SK-N-SH (cell line): ENCODE data around the gene COL4A6. TPM values are rescaled to one million over a fixed set of nuclear protein-coding genes. Genes with fewer than 3 reads are reported as not detected.

Source experiments
- CTCF ChIA-PET: fragments of 300-600, 350-600 bp; formaldehyde crosslinking; extraction: SDS; loops from one replicate; lab custom pipeline; 2021; lab: Yijun Ruan, JAX
- POLR2A ChIA-PET: fragments of 350-600 bp; sonication (Branson Sonifier 250); formaldehyde crosslinking; extraction: SDS; loops from one replicate; lab custom pipeline; 2020; ENCODE audit warnings: antibody characterized with exemption, inconsistent platforms; lab: Yijun Ruan, JAX
- DNase-seq: peaks from one replicate; pipeline ENCODE4 v3.0.0; 2012
- H2AFZ ChIP-seq: fragments of 200-600 bp; sonication (generic); 2 replicates; pipeline ENCODE4 v1.8.1; 2016; ENCODE audit warnings: antibody characterized with exemption, mild to moderate bottlenecking, low read depth
- H3F3A ChIP-seq: fragments of 200-600 bp; sonication (generic); replicated peaks from 2 replicates; pipeline ENCODE3; 2016; ENCODE audit warnings: antibody characterized with exemption, mild to moderate bottlenecking; ENCODE audit not compliant: insufficient read depth
- H3K27ac ChIP-seq, 2 experiments: fragments of 200-500 bp in 1 of 2; fragments of 200-600 bp in 1 of 2; sonication (Bioruptor generic) in 1 of 2; sonication (generic), shearing (Covaris generic) in 1 of 2; 2 replicates each; pipeline versions ENCODE4 v1.5.1 to v1.6.1; 2014 to 2016; ENCODE audit warnings: low read depth in 2 of 2, inconsistent platforms in 1 of 2, low read length in 1 of 2, mild to moderate bottlenecking in 1 of 2, mixed read lengths in 1 of 2
- H3K27me3 ChIP-seq: fragments of 200-600 bp; sonication (generic), shearing (Covaris generic); 2 replicates; pipeline ENCODE4 v1.6.1; 2016; ENCODE audit warnings: mixed run types; ENCODE audit not compliant: insufficient read depth
- H3K36me3 ChIP-seq, 2 experiments: fragments of 200-500 bp in 1 of 2; fragments of 200-600 bp in 1 of 2; sonication (Bioruptor generic) in 1 of 2; sonication (generic) in 1 of 2; replicated peaks in 1 of 2; 2 replicates each; pipeline versions ENCODE3 to v1.5.1; 2014 to 2016; ENCODE audit warnings: low read length in 1 of 2, mild to moderate bottlenecking in 1 of 2; ENCODE audit not compliant: insufficient read depth in 2 of 2, control insufficient read depth in 1 of 2
- H3K4me1 ChIP-seq, 2 experiments: fragments of 200-500 bp in 1 of 2; fragments of 200-600 bp in 1 of 2; sonication (Bioruptor generic) in 1 of 2; sonication (generic), shearing (Covaris generic) in 1 of 2; 2 replicates each; pipeline versions ENCODE4 v1.5.1 to v1.6.1; 2014 to 2016; ENCODE audit warnings: low read depth in 1 of 2, low read length in 1 of 2, mixed run types in 1 of 2; ENCODE audit not compliant: insufficient read depth in 2 of 2, control insufficient read depth in 1 of 2
- H3K4me2 ChIP-seq: fragments of 200-600 bp; sonication (generic), shearing (Covaris generic); 2 replicates; pipeline ENCODE4 v1.6.1; 2017; ENCODE audit warnings: mixed run types
- H3K4me3 ChIP-seq, 2 experiments: fragments of 200-500 bp in 1 of 2; fragments of 200-600 bp in 1 of 2; sonication (Bioruptor generic) in 1 of 2; sonication (generic), shearing (Covaris generic) in 1 of 2; 2 replicates each; pipeline versions ENCODE4 v1.5.1 to v1.8.1; 2014 to 2016; ENCODE audit warnings: low read depth in 2 of 2, inconsistent platforms in 1 of 2, low read length in 1 of 2, mild to moderate bottlenecking in 1 of 2, mixed read lengths in 1 of 2, moderate library complexity in 1 of 2
- H3K79me2 ChIP-seq: fragments of 200-600 bp; sonication (generic); 2 replicates; pipeline ENCODE4 v1.8.1; 2017; ENCODE audit warnings: mild to moderate bottlenecking; ENCODE audit not compliant: insufficient read depth
- H3K9ac ChIP-seq: fragments of 200-600 bp; sonication (generic); 2 replicates; pipeline ENCODE4 v1.6.1; 2017; ENCODE audit warnings: mixed run types
- H3K9me2 ChIP-seq: fragments of 200-600 bp; sonication (generic); 2 replicates; pipeline ENCODE4 v1.6.1; 2017; ENCODE audit warnings: mixed run types
- H3K9me3 ChIP-seq: fragments of 200-600 bp; sonication (generic); 2 replicates; pipeline ENCODE4 v1.6.1; 2017; ENCODE audit warnings: mixed run types, mild to moderate bottlenecking, moderate library complexity
- H4K20me1 ChIP-seq: fragments of 200-600 bp; sonication (generic); 2 replicates; pipeline ENCODE4 v1.6.1; 2017; ENCODE audit warnings: mild to moderate bottlenecking, mixed run types; ENCODE audit not compliant: insufficient read depth
- CHD2 ChIP-seq: fragments of 150-350 bp; IDR thresholded peaks from 2 replicates; pipeline ENCODE4 v1.6.1; 2018; ENCODE audit warnings: low read length; ENCODE audit not compliant: partially characterized antibody
- EP300 ChIP-seq, 2 experiments: IDR thresholded peaks; 2 replicates each; pipeline versions ENCODE4 v1.4.0 to v1.6.1; 2012; ENCODE audit warnings: borderline replicate concordance in 1 of 2, low read depth in 1 of 2, low read length in 1 of 2
- FOSL2 ChIP-seq: IDR thresholded peaks from 2 replicates; pipeline ENCODE4 v1.4.0; 2012; ENCODE audit warnings: low read depth, mild to moderate bottlenecking, moderate library complexity, borderline replicate concordance
- FOXM1 ChIP-seq: IDR thresholded peaks from 2 replicates; pipeline ENCODE4 v1.4.0; 2012; ENCODE audit warnings: low read depth, mild to moderate bottlenecking
- MEF2A ChIP-seq: IDR thresholded peaks from 2 replicates; pipeline ENCODE4 v1.4.0; 2012; ENCODE audit warnings: low read depth, borderline replicate concordance
- MXI1 ChIP-seq: IDR thresholded peaks from 2 replicates; pipeline ENCODE4 v1.6.1; 2012; ENCODE audit warnings: mild to moderate bottlenecking, low read depth, low read length, improper control_type of control experiment
- NFIC ChIP-seq: IDR thresholded peaks from 2 replicates; pipeline ENCODE4 v1.4.0; 2012; ENCODE audit warnings: borderline replicate concordance
- NRF1 ChIP-seq: IDR thresholded peaks from 2 replicates; pipeline ENCODE4 v1.6.1; 2012; ENCODE audit warnings: low read depth, mild to moderate bottlenecking, low read length
- POLR2AphosphoS5 ChIP-seq: IDR thresholded peaks from 2 replicates; pipeline ENCODE4 v1.6.1; 2012; ENCODE audit warnings: low read depth, low read length
- RAD21 ChIP-seq: IDR thresholded peaks from 2 replicates; pipeline ENCODE4 v1.6.1; 2012; ENCODE audit warnings: mild to moderate bottlenecking, low read length
- RCOR1 ChIP-seq: fragments of 150-350 bp; IDR thresholded peaks from 2 replicates; pipeline ENCODE4 v1.6.1; 2017; ENCODE audit warnings: antibody characterized with exemption, low read length
- RFX5 ChIP-seq: IDR thresholded peaks from 2 replicates; pipeline ENCODE4 v1.6.1; 2012; ENCODE audit warnings: mild to moderate bottlenecking, improper control_type of control experiment, low read length
- RXRA ChIP-seq: IDR thresholded peaks from 2 replicates; pipeline ENCODE4 v1.4.0; 2012; ENCODE audit warnings: low read depth, mild to moderate bottlenecking, borderline replicate concordance
- SMC3 ChIP-seq: IDR thresholded peaks from 2 replicates; pipeline ENCODE4 v1.6.1; 2012; ENCODE audit warnings: low read depth, low read length, improper control_type of control experiment
- TCF12 ChIP-seq: IDR thresholded peaks from 2 replicates; pipeline ENCODE4 v1.4.0; 2012
- TEAD4 ChIP-seq: IDR thresholded peaks from 2 replicates; pipeline ENCODE4 v1.4.0; 2012; ENCODE audit warnings: mild to moderate bottlenecking, borderline replicate concordance; ENCODE audit not compliant: insufficient read depth
- YY1 ChIP-seq: IDR thresholded peaks from 2 replicates; pipeline ENCODE4 v1.4.0; 2012; ENCODE audit warnings: low read depth, mild to moderate bottlenecking
- WGBS: methylation state at CpG from one replicate; pipeline ENCODE4 v1.1.6; 2017; ENCODE audit warnings: low lambda C conversion rate; 5-methylcytosine and 5-hydroxymethylcytosine counted together
- polyA plus RNA-seq, 3 experiments: library from polyadenylated mRNA; depleted of rRNA; stranded (reverse); fragments of >200 nt; gene quantifications; 2 replicates each; pipeline ENCODE4 v1.2.3, GENCODE V29; 2012
- TF ChIP-seq, protein P1 (sequence below): IDR thresholded peaks from 2 replicates; pipeline ENCODE4 v1.4.0; 2012; ENCODE audit warnings: low read depth, borderline replicate concordance
- TF ChIP-seq, protein P2 (sequence below): IDR thresholded peaks from 2 replicates; pipeline ENCODE4; 2012
- TF ChIP-seq, protein P3 (sequence below): IDR thresholded peaks from 2 replicates; pipeline ENCODE4 v1.4.0; 2012; ENCODE audit warnings: low read depth, borderline replicate concordance
- TF ChIP-seq, protein P4 (sequence below): IDR thresholded peaks from 2 replicates; pipeline ENCODE4 v1.4.0; 2012; ENCODE audit warnings: low read depth

Gene COL4A6
- polyA plus RNA-seq, 1 of the 3 experiments (the other 2 are of a cell fraction) = not detected

DNA sequence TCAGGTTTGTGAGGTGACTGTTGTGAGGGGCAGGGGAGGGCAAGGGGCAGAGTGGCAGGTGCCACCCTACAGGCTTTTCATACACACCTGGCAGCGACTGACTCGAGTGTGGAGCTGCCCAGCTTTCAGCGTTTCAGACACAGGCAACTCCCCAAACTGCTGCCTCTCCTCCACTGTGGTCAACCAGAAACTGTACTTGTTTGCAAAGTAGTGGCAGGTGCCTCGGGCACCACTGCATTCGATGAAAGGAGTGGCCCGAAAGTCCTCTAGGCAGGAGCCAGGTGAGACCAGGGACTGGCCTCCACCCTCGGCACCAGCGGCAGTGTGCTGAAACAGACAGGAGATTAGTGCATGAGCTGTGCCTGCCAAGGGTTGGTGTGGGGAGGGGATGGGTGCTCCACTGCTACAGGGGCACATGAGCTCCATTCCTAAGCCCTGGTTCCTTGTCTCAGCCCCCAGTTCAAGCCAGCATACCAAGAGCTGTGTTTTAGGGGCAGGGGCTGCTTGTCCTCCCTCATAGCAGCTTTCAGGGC is 281.2 kb downstream of the COL4A6 start:
- Histone ChIP-seq H3K4me2 (no peak overlapping the region), H3F3A (no peaks in the 10 kb centered on the region), H3K27ac (no peak overlapping the region), H2AFZ (no peak overlapping the region), H3K36me3 (peaks cover 0 to 6% of the 10 kb centered on the region in 2 experiments), H3K9me3 (no peaks in the 10 kb centered on the region), H3K4me1 (no peaks in the 10 kb centered on the region), H3K4me3 (no peak overlapping the region), H3K9ac (no peak overlapping the region), H3K27me3 (no peaks in the 10 kb centered on the region; the same call in 1 of the 2 replicates), H3K79me2 (no peaks in the 10 kb centered on the region), H3K9me2 (no peaks in the 10 kb centered on the region), H4K20me1 (no peaks in the 10 kb centered on the region)
- no peak for DNase-seq
- WGBS = no CpG with 5 or more reads among the region's 8 CpGs
- POLR2A ChIA-PET = no interaction called here
- CTCF ChIA-PET = interaction anchor here (1.0 kb wide), 1 partner anchor 17 kb away, joined by 4 read pairs; no protein-coding TSS in a partner anchor
- TF ChIP-seq TCF12 = no peak
- TF ChIP-seq POLR2AphosphoS5 = no peak
- TF ChIP-seq MEF2A = no peak
- TF ChIP-seq RAD21 = no peak
- TF ChIP-seq, protein P1, sequence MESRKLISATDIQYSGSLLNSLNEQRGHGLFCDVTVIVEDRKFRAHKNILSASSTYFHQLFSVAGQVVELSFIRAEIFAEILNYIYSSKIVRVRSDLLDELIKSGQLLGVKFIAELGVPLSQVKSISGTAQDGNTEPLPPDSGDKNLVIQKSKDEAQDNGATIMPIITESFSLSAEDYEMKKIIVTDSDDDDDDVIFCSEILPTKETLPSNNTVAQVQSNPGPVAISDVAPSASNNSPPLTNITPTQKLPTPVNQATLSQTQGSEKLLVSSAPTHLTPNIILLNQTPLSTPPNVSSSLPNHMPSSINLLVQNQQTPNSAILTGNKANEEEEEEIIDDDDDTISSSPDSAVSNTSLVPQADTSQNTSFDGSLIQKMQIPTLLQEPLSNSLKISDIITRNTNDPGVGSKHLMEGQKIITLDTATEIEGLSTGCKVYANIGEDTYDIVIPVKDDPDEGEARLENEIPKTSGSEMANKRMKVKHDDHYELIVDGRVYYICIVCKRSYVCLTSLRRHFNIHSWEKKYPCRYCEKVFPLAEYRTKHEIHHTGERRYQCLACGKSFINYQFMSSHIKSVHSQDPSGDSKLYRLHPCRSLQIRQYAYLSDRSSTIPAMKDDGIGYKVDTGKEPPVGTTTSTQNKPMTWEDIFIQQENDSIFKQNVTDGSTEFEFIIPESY = no peak
- no peak for TF ChIP-seq SMC3
- no peak for TF ChIP-seq MXI1
- TF ChIP-seq CHD2 = no peak
- no peak for TF ChIP-seq NRF1

DNA sequence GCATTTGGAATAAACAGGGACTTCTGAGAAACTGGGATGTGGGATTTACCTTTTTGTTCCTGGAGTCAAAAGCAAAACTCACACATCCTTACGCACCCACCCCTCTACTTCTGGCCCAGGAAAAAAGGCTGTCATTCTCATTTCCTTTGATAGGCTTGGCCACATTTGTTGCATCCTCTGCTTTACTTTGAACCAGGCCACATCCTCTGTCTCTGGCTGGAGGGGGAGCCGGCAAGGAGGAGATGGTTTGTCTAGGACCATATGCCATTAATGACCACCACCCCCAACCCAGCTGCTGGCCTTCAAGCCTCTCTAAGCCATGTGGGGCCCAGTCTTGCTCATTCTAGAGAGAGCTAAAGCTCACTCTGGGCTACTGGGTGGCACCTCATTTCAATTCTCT is 282.1 kb downstream of the COL4A6 start:
- CTCF ChIA-PET = no interaction called here
- no peaks in the 10 kb centered on the region for H3K4me1 ChIP-seq

More for the DNA sequence above, 282.1 kb downstream of the COL4A6 start:
- Histone ChIP-seq H3K79me2 (no peaks in the 10 kb centered on the region), H3F3A (no peaks in the 10 kb centered on the region), H3K9me2 (no peaks in the 10 kb centered on the region), H3K4me2 (no peak overlapping the region), H3K9me3 (no peaks in the 10 kb centered on the region), H3K36me3 (peaks cover 0 to 6% of the 10 kb centered on the region in 2 experiments), H2AFZ (no peak overlapping the region), H3K4me3 (no peak overlapping the region), H3K27me3 (no peaks in the 10 kb centered on the region; the same call in 1 of the 2 replicates), H4K20me1 (no peaks in the 10 kb centered on the region), H3K27ac (no peak overlapping the region), H3K9ac (no peak overlapping the region)
- no peak for DNase-seq
- TF ChIP-seq RCOR1 (no peak), NFIC (no peak), EP300 (IDR thresholded peaks at IDR 0.05; ENCODE audit: borderline replicate concordance in 1 of 2, low read depth in 1 of 2, low read length in 1 of 2) (no peak), YY1 (no peak), FOXM1 (no peak), POLR2AphosphoS5 (no peak), TEAD4 (no peak), FOSL2 (no peak), MEF2A (no peak), RXRA (no peak), SMC3 (no peak), RFX5 (no peak)
- TF ChIP-seq, protein P2, sequence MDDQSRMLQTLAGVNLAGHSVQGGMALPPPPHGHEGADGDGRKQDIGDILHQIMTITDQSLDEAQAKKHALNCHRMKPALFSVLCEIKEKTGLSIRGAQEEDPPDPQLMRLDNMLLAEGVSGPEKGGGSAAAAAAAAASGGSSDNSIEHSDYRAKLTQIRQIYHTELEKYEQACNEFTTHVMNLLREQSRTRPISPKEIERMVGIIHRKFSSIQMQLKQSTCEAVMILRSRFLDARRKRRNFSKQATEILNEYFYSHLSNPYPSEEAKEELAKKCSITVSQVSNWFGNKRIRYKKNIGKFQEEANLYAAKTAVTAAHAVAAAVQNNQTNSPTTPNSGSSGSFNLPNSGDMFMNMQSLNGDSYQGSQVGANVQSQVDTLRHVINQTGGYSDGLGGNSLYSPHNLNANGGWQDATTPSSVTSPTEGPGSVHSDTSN = no peak
- TF ChIP-seq, protein P3, sequence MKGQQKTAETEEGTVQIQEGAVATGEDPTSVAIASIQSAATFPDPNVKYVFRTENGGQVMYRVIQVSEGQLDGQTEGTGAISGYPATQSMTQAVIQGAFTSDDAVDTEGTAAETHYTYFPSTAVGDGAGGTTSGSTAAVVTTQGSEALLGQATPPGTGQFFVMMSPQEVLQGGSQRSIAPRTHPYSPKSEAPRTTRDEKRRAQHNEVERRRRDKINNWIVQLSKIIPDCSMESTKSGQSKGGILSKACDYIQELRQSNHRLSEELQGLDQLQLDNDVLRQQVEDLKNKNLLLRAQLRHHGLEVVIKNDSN = no peak
- TF ChIP-seq, protein P4, sequence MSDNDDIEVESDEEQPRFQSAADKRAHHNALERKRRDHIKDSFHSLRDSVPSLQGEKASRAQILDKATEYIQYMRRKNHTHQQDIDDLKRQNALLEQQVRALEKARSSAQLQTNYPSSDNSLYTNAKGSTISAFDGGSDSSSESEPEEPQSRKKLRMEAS = no peak
- WGBS = 36% methylated on average over 1 of the region's 2 CpGs
- POLR2A ChIA-PET = no interaction called here
